Subcutaneous abdominal adipose tissue (tissue), 5 donors: ENCODE results near the gene HNF4A.
"Not testable (repeated sequence)": the region's sequence is repeated elsewhere in the genome, so short reads cannot be mapped to it uniquely, and the experiment has no call there.

Source experiments
- H3K27ac ChIP-seq: one replicate; pipeline ENCODE4 v1.7.0; 2013; ENCODE audit warnings: low read depth, mild to moderate bottlenecking, inconsistent platforms, low read length, moderate library complexity
- H3K27me3 ChIP-seq, 5 donors: one replicate each; pipeline ENCODE4 v1.7.0; 2013; ENCODE audit warnings: low read length in 5 of 5, inconsistent platforms in 1 of 5; ENCODE audit not compliant: control insufficient read depth in 5 of 5, insufficient read depth in 4 of 5
- H3K36me3 ChIP-seq, 5 donors: one replicate each; pipeline ENCODE4 v1.7.0; 2013; ENCODE audit warnings: low read length in 5 of 5; ENCODE audit not compliant: control insufficient read depth in 5 of 5, insufficient read depth in 5 of 5
- H3K4me1 ChIP-seq, 5 donors: one replicate each; pipeline ENCODE4 v1.7.0; 2013; ENCODE audit warnings: low read length in 5 of 5, mild to moderate bottlenecking in 3 of 5, moderate library complexity in 1 of 5; ENCODE audit not compliant: control insufficient read depth in 5 of 5, insufficient read depth in 5 of 5
- H3K4me3 ChIP-seq, 5 donors: one replicate each; pipeline ENCODE4 v1.7.0; 2013; ENCODE audit warnings: low read length in 5 of 5, low read depth in 1 of 5
- H3K9ac ChIP-seq, 5 donors: one replicate each; pipeline ENCODE4 v1.7.0; 2013; ENCODE audit warnings: low read length in 5 of 5, mild to moderate bottlenecking in 4 of 5, moderate library complexity in 3 of 5
- H3K9me3 ChIP-seq, 5 donors: one replicate each; pipeline ENCODE4 v1.7.0; 2013; ENCODE audit warnings: low read length in 5 of 5; ENCODE audit not compliant: control insufficient read depth in 5 of 5
- donor health status: healthy.
- donor health status: healthy.
- donor health status: healthy.
- donor health status: healthy.
- donor health status: healthy.

The HNF4A gene

DNA sequence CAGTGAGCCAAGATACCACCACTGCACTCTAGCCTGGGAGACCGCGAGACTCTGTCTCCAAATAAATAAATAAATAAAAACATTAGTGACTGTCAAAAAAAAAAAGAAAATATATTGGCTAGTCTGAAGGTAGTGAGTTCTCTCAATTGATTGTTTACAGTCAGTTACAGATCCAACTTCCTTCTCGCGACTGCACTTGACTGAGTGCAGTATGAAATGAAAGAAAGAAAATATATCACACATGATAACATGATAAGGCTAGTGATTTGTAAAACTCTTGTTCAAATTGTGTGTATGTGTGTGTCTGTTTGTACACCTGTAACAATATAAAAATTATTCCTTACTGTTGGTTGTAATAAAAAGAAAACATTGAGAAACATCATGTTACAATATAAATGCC lies 10.8 kb upstream of the HNF4A start:
- peaks cover 0 to 6% (median 0%) of the 10 kb centered on the region in 5 donors for H3K27me3 ChIP-seq
- no peak overlapping the region for H3K9ac ChIP-seq
- H3K9me3 ChIP-seq = no peaks in the 10 kb centered on the region
- H3K4me1 ChIP-seq = no peaks in the 10 kb centered on the region
- H3K27ac ChIP-seq = no peak overlapping the region
- no peak overlapping the region for H3K4me3 ChIP-seq
- H3K36me3 ChIP-seq = no peaks in the 10 kb centered on the region

DNA sequence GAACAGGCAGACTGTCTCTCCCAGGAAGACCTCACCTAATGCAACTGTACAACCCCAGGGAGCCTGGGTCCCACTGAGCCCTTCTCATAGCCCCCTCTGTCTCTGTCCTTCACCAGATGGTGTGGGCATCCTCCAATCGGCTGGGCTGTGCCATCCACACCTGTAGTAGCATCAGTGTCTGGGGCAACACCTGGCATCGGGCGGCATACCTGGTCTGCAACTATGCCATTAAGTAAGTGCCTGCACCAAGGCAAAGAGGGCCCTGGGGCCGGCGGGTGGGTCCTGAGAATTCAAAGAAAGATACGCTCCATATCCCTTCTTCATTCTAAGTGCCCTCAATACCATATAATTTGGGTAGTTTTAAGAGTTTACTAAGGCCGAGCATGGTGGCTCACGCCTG lies 10.4 kb upstream of the HNF4A start:
- Histone ChIP-seq H3K9me3 (no peaks in the 10 kb centered on the region), H3K27me3 (peaks cover 0 to 6% (median 3%) of the 10 kb centered on the region in 5 donors), H3K27ac (no peak overlapping the region), H3K36me3 (no peaks in the 10 kb centered on the region), H3K4me3 (no peak overlapping the region), H3K9ac (no peak overlapping the region), H3K4me1 (no peaks in the 10 kb centered on the region)

DNA sequence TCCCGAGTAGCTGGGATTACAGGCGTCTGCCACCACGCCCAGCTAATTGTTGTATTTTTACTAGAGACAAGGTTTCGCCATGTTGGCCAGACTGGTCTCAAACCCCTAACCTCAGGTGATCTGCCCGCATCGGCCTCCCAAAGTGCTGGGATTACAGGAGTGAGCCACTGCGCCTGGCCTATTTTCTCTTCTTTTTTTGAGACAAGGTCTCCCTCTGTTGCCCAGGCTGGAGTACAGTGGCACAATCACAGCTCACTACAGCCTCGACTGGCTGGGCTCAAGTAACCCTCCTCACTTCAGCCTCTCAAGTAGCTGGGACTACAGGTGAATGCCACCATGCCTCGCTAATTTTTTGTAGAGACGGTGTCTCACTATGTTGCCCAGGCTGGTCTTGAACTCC lies 9.6 kb upstream of the HNF4A start:
- not testable (repeated sequence) for H3K4me3 ChIP-seq, H3K27me3 ChIP-seq, H3K36me3 ChIP-seq, H3K4me1 ChIP-seq, H3K9me3 ChIP-seq, H3K27ac ChIP-seq, H3K9ac ChIP-seq

DNA sequence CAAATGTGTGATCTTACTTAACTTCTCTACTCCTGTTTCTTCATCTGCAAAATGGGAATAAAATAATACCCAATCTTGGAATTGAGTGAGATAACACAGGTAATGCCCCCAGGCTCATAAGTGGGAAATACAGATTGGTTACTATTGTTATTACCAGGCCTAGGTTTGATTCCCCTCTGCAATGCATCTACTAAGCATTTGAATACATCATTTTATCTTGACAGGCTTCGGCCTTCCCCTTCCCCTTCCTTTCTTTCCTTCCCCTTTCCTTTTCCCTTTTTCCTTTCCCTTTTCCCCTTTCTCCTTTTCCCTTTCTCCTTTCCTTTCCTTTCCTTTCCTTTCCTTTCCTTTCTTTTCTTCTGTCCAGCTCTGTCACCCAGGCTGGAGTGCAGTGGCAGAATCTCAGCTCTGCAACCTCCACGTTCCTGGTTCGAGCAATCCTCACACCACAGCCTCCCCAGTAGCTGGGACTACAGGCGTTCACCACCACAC lies 7.3 kb upstream of the HNF4A start:
- Histone ChIP-seq H3K36me3 (no peaks in the 10 kb centered on the region), H3K9me3 (no peaks in the 10 kb centered on the region), H3K4me1 (no peaks in the 10 kb centered on the region), H3K27me3 (peaks cover 0 to 8% (median 3%) of the 10 kb centered on the region in 5 donors), H3K27ac (no peak overlapping the region), H3K4me3 (no peak overlapping the region), H3K9ac (no peak overlapping the region)

DNA sequence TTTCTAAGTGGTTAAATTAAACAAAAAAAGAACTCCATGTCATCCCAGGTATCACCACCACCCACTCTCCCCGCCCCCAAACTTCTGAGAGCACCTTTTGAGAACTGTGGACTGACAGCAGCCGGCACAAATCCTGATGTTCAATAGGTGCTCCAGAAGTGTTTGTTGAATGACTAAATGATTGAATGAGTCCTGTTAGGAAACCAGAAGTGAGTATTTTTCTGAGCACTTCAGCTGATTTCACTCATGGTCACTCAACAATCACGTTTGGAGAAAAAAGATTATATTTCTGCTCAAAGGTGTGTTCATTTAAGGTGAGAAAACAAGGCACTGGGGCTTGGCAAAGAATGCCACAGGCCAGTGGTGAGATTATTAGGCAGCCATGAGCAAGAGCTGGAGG lies 6.2 kb upstream of the HNF4A start:
- Histone ChIP-seq H3K4me3 (no peak overlapping the region), H3K36me3 (no peaks in the 10 kb centered on the region), H3K9ac (no peak overlapping the region), H3K27ac (no peak overlapping the region), H3K9me3 (no peaks in the 10 kb centered on the region), H3K4me1 (no peaks in the 10 kb centered on the region), H3K27me3 (peaks cover 0 to 7% (median 0%) of the 10 kb centered on the region in 5 donors)

DNA sequence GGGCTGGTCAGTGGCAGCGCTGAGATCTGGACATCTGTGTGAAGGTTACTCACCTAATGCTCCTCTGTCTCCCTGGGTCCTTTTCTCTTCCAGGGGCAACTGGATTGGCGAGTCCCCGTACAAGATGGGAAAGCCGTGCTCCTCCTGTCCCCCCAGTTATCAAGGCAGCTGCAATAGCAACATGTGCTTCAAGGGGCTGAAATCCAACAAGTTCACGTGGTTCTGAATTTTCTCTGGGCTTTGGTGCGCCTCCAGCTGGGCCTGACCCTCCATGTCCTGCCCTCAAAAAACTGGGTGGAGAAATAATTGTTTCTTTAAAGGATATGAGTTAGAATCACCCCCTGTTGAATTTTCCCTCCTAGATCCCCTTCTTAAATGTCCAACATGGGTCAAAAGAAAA lies 4.9 kb upstream of the HNF4A start:
- no peak overlapping the region for H3K27ac ChIP-seq
- H3K9ac ChIP-seq = no peak overlapping the region
- H3K9me3 ChIP-seq = no peaks in the 10 kb centered on the region
- no peak overlapping the region for H3K4me3 ChIP-seq
- peaks cover 0 to 10% (median 6%) of the 10 kb centered on the region in 5 donors for H3K27me3 ChIP-seq
- no peaks in the 10 kb centered on the region for H3K36me3 ChIP-seq
- no peaks in the 10 kb centered on the region for H3K4me1 ChIP-seq

DNA sequence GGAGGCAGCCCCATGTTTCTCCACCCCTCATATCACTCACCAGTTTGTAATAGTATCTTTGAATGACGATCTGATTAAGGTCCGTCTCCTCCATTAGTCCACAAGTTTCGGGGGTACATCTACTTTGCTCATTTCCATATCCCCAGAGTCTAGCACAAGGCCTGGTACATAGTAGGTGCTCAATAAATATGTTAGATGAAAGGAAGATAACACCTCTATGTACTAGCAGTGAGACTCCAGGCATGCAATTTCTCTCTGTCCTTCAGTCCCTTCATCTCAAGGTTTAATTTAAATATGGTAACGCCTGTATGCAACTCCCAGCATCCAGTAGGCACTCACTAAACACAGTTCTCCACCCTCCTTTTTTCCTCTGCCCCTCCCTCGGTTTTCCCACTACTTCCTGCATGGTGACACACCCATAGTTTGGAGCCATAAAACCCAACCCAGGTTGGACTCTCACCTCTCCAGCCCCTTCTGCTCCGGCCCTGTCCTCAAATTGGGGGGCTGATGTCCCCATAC lies 461 bp upstream of the HNF4A start:
- no peak overlapping the region for H3K4me3 ChIP-seq
- no peaks in the 10 kb centered on the region for H3K9me3 ChIP-seq
- H3K27me3 ChIP-seq = peaks cover 0 to 15% (median 5%) of the 10 kb centered on the region in 5 donors
- no peaks in the 10 kb centered on the region for H3K36me3 ChIP-seq
- H3K9ac ChIP-seq = no peak overlapping the region
- H3K27ac ChIP-seq = no peak overlapping the region
- H3K4me1 ChIP-seq = no peaks in the 10 kb centered on the region

DNA sequence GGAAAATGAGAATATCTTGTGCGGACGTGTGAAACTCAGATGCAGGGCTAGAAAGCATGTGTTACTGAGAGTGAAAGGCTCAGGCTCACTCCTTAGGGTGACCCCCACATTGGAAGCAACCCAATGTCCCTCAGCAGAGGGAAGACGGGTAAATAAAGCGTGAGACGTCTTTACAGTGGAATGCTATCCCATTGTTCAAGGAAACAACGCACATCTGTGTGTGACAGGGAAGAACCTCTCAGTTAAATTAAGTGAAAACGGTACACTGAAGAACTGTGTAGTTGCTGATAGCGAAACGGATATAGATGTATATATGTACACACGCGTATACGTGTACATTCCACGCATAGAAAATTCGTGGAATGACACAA lies 839 bp downstream of the HNF4A start:
- H3K4me3 ChIP-seq = no peak overlapping the region

DNA sequence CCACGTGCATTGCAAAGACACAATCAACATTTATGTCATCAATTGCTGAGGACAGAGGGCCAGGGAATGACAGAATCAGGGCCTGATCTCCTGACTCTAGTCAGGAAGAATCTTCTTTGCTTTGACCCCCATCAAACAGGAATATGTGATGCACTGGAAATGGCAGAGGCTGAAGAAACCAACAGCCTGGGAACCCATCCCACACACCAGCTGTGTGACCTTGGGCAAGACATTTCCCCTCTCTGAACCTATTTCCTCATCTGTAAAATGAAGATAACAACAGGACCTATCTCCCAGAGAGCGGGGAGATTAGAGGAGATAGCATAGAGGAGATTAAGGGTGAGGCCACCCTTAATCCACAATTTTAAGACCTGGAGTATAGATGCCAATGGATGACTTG lies 1.5 kb downstream of the HNF4A start:
- H3K9ac ChIP-seq = no peak overlapping the region

More for the DNA sequence above, 839 bp downstream of the HNF4A start:
- Histone ChIP-seq H3K36me3 (no peaks in the 10 kb centered on the region), H3K27me3 (peaks cover 0 to 15% (median 5%) of the 10 kb centered on the region in 5 donors), H3K9me3 (no peaks in the 10 kb centered on the region), H3K9ac (no peak overlapping the region), H3K4me1 (no peaks in the 10 kb centered on the region), H3K27ac (no peak overlapping the region)

DNA sequence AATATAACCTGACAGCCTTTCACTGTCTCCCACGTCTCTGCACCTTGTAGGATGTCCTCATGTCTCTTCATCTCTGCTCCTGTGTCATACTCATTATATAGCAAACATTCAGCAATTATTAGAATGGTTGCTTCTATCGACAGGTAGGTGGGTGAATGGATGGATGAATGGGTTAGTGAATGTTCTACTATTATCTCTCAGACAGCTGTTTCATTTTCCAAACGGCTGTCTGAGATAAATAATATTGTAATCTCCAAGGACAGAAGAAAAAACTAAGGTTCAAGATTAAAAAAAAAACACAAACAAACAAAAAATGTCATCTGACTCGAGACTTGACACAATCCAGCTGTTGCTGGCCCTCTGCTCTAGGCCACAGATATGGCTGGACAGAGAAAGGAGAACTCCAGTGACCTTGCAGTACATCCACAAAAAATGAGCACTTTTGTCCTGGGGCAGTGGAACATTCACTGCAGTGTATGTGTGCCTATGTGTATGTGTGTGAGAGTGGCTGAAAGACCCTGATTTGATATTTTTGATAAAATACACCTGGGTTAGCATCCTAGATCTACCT lies 2.1 kb downstream of the HNF4A start:
- Histone ChIP-seq H3K27me3 (peaks cover 0 to 15% (median 0%) of the 10 kb centered on the region in 5 donors), H3K4me1 (no peaks in the 10 kb centered on the region), H3K27ac (no peak overlapping the region), H3K9me3 (no peaks in the 10 kb centered on the region), H3K9ac (no peak overlapping the region), H3K36me3 (no peaks in the 10 kb centered on the region), H3K4me3 (no peak overlapping the region)

More for the DNA sequence above, 1.5 kb downstream of the HNF4A start:
- H3K36me3 ChIP-seq = no peaks in the 10 kb centered on the region
- H3K27ac ChIP-seq = no peak overlapping the region
- peaks cover 0 to 15% (median 4%) of the 10 kb centered on the region in 5 donors for H3K27me3 ChIP-seq
- no peak overlapping the region for H3K4me3 ChIP-seq
- H3K9me3 ChIP-seq = no peaks in the 10 kb centered on the region
- no peaks in the 10 kb centered on the region for H3K4me1 ChIP-seq
